Measurements from ENCODE around the gene PRDM8. TPM values are rescaled to one million over a fixed set of nuclear protein-coding genes. Genes with fewer than 3 reads are reported as not detected.

Gene PRDM8
- total RNA-seq, 3 donors from 2014 or later = 1.2 to 7.0 (median 5.9) TPM

- DNase-seq (ENCODE audit: low spot score in 2 of 2) = no peak
- intact Hi-C loops (cut with DNase I; ENCODE audit: low total_unique reads) = no loop called here
Measured at GRCh38 chr4:80216100-80216761, 18.9 kb downstream of the PRDM8 start.

GRCh38 chr4:80219301-80220025 is 22.2 kb downstream of the PRDM8 start:
- TF ChIP-seq CTCF (IDR thresholded peaks at IDR 0.05) (no peak), POLR2A (IDR thresholded peaks at IDR 0.05) (no peak), POLR2AphosphoS5 (IDR thresholded peaks at IDR 0.05) (no peak)
- Histone ChIP-seq H3K9me3 (no peaks in the 10 kb centered on the region), H3K27ac (no peak overlapping the region), H3K36me3 (no peaks in the 10 kb centered on the region), H3K27me3 (peaks cover 0 to 14% of the 10 kb centered on the region in 2 donors), H3K4me1 (no peaks in the 10 kb centered on the region), H3K4me3 (no peak overlapping the region)
- intact Hi-C loops (cut with DNase I; ENCODE audit: low total_unique reads) = loop anchor here (10.0 kb wide), 1 partner anchor 115 kb away; the partner anchor contains the start of gene CFAP299
- DNase-seq (ENCODE audit: low spot score in 2 of 2) = no peak

More at GRCh38 chr4:80216100-80216761, 18.9 kb downstream of the PRDM8 start:
- Histone ChIP-seq H3K36me3 (no peaks in the 10 kb centered on the region), H3K4me1 (no peaks in the 10 kb centered on the region), H3K4me3 (no peak overlapping the region), H3K27ac (no peak overlapping the region), H3K9me3 (no peaks in the 10 kb centered on the region), H3K27me3 (peaks cover 0 to 14% of the 10 kb centered on the region in 2 donors)
- no peak for TF ChIP-seq POLR2AphosphoS5 (IDR thresholded peaks at IDR 0.05)
- no peak for TF ChIP-seq CTCF (IDR thresholded peaks at IDR 0.05)

GRCh38 chr4:80220711-80221110 is 23.4 kb downstream of the PRDM8 start:
- Histone ChIP-seq H3K36me3 (no peaks in the 10 kb centered on the region), H3K27me3 (peaks cover 0 to 14% of the 10 kb centered on the region in 2 donors), H3K27ac (no peak overlapping the region), H3K4me1 (no peaks in the 10 kb centered on the region), H3K4me3 (no peak overlapping the region), H3K9me3 (no peaks in the 10 kb centered on the region)
- intact Hi-C loops (cut with DNase I; ENCODE audit: low total_unique reads) = loop anchor here (10.0 kb wide), 1 partner anchor 114 kb away; the partner anchor contains the start of gene CFAP299
- no peak for TF ChIP-seq POLR2AphosphoS5 (IDR thresholded peaks at IDR 0.05)
- TF ChIP-seq CTCF (IDR thresholded peaks at IDR 0.05) = no peak
- TF ChIP-seq POLR2A (IDR thresholded peaks at IDR 0.05) = no peak
- DNase-seq (ENCODE audit: low spot score in 2 of 2) = no peak

GRCh38 chr4:80221161-80221560 is 23.9 kb downstream of the PRDM8 start:
- Histone ChIP-seq H3K27me3 (peaks cover 0 to 14% of the 10 kb centered on the region in 2 donors), H3K4me1 (no peaks in the 10 kb centered on the region), H3K27ac (no peak overlapping the region), H3K36me3 (no peaks in the 10 kb centered on the region), H3K4me3 (no peak overlapping the region), H3K9me3 (no peaks in the 10 kb centered on the region)
- TF ChIP-seq POLR2A (IDR thresholded peaks at IDR 0.05) (no peak), CTCF (IDR thresholded peaks at IDR 0.05) (no peak), POLR2AphosphoS5 (IDR thresholded peaks at IDR 0.05) (no peak)
- intact Hi-C loops (cut with DNase I; ENCODE audit: low total_unique reads) = loop anchor here (10.0 kb wide), 1 partner anchor 114 kb away; the partner anchor contains the start of gene CFAP299
- DNase-seq (ENCODE audit: low spot score in 2 of 2) = no peak

- H3K9me3 ChIP-seq = no peaks in the 10 kb centered on the region
- no peak for TF ChIP-seq POLR2A (IDR thresholded peaks at IDR 0.05)
- no peak for TF ChIP-seq POLR2AphosphoS5 (IDR thresholded peaks at IDR 0.05)
- TF ChIP-seq CTCF (IDR thresholded peaks at IDR 0.05) = no peak
- DNase-seq (ENCODE audit: low spot score in 2 of 2) = no peak
- peaks cover 0 to 4% of the 10 kb centered on the region in 2 donors for H3K27me3 ChIP-seq
- H3K27ac ChIP-seq = no peak overlapping the region
- H3K4me3 ChIP-seq = no peak overlapping the region
- intact Hi-C loops (cut with DNase I; ENCODE audit: low total_unique reads) = loop anchor here (10.0 kb wide), 1 partner anchor 109 kb away; the partner anchor contains the start of gene CFAP299
- H3K4me1 ChIP-seq = no peaks in the 10 kb centered on the region
- H3K36me3 ChIP-seq = no peaks in the 10 kb centered on the region
Measured at GRCh38 chr4:80225595-80225994, 28.3 kb downstream of the PRDM8 start.

All from breast epithelium (tissue), 4 donors.